Retina (tissue), 1 donor: Measurements from ENCODE around the gene PASD1.
"Not testable (repeated sequence)": the region's sequence is repeated elsewhere in the genome, so short reads cannot be mapped to it uniquely, and the experiment has no call there.

Source experiments
- DNase-seq: peaks from one replicate; pipeline ENCODE4 v3.0.0-alpha.2; 2016

PASD1 gene

DNA sequence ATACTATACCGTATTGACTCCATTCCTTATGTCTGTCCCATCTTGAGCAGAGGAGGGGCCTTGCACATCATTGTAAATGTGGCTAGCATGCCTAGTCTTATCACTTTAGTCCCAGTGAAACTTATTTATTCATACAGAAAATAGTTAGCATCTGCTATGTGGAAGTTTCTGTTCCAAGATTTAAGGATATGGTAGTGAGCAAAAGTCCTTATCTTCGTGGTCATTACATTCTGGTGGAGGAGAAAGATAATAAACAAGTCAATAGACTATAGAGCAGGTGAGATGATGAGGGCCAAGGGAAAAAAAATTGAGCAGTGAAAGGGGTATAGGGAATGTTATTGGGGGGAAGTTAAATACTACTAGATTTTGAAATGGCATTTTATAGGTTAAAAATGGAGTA lies 68.3 kb downstream of the PASD1 start:
- DNase-seq = no peak

DNA sequence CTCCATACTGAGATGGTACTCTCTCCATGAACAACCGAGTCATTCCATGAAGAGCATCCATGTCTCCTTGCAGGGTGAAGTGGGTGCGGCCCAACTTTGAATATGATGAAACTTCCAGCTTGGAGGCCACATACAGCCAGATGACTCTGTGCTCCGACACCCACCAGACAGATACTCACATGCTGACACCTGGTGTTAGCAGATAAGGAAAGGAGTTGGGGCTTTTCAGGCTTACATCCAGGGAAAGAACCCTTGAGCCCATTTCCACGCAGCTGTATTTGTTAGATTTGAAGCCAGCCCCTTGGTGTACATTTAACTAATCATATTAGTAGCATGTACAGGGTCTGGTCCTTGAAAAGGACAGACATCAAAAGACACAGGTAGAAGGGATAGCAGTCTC lies 69.7 kb downstream of the PASD1 start:
- DNase-seq = no peak

DNA sequence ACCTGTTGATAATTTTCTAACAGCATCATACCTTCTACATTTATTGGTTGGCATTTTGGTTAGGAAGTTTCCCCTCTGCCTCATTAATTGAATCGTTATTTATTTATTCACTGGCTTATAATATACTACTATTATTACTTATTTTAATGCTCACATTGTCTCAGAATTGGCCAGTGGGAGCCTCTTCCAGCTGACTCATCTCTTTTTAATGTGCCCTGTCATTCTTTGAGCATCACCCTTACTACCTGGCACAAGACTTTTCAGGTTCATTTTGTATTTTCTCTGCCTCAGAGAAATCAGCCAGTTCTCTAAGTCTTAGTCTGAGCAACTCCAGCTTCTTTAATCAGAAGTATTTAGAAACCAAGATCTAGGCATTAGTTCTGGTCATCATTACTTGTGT lies 71.5 kb downstream of the PASD1 start:
- DNase-seq = no peak

- no peak for DNase-seq
Observed at GRCh38 chrX:151641564-151641963, 78.1 kb downstream of the PASD1 start.

- DNase-seq = no peak
Observed at GRCh38 chrX:151675121-151675746, 111.8 kb downstream of the PASD1 start.

DNA sequence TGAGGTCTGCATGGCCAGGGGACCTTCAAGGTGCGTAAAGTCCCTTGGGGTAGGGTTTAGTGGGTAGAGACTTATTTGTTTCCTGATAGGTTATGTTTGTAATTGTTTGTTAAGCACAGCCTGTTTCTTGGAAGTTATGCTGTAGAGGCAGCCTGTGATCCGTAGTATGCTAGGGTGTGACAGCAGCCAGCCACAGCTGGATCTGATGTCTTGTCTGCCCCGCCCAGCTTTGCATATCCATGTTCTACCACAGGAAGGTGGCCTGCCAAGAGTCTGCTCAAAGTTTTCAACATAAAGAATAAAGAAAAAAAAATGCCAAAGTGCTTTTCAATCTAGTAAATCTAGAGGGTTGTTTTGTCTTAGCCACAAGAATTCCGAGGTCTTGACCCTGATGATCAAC lies 112.7 kb downstream of the PASD1 start:
- DNase-seq = no peak

GRCh38 chrX:151679798-151680402 lies 116.4 kb downstream of the PASD1 start:
- no peak for DNase-seq

- peak; percentile 59 for DNase-seq
Observed at GRCh38 chrX:151680805-151681204, 117.3 kb downstream of the PASD1 start.

DNA sequence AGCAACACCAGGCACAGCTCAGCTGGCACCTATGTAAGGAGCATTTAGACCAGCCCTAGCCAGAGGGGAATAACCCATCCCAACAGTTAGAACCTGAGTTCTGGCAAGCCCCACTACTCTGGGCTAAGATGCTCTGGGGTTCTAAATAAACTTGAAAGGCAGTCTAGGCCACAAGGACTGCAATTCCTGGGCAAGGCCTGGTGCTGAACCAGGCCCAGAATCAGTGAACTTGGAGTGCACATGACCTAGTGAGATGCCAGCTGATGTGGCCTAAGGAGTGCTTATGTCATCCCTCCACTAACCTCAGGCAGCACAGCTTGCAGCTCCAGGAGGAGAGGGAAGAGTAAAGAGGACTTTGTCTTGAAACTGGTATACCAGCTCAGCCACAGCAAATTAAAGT lies 124.2 kb downstream of the PASD1 start:
- DNase-seq = no peak

- no peak for DNase-seq
Observed at GRCh38 chrX:151688695-151689094, 125.2 kb downstream of the PASD1 start.

GRCh38 chrX:151692825-151693224 lies 129.3 kb downstream of the PASD1 start:
- DNase-seq = no peak

DNA sequence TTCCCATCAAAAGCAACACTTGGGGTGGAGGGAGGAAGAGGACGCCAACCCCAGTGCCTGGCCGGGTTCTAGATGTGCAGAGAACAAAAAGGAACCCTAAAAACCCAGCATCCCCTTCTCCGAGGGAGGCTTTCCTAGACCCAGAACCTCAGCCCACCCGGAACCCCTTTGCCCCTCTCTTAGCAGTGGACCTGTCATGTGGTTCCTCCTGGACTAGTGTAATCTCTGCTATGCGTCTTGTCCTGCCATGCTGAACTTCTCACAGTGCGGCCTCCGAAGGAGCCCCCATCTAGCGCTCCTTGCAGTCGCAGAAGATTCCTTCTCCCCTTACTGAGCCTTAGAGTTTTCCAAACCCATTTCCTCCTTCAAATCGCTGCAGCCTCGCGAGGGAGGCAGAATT lies 130.6 kb downstream of the PASD1 start:
- DNase-seq = peak; percentile 20

- DNase-seq = peak; percentile 44
Observed at GRCh38 chrX:151694661-151695582, 131.4 kb downstream of the PASD1 start, which contains the start of gene PRRG3. Gene PRRG3 (plus strand): TSS chrX:151695458. CDS start chrX:151698815, 3,357 bp downstream.

DNA sequence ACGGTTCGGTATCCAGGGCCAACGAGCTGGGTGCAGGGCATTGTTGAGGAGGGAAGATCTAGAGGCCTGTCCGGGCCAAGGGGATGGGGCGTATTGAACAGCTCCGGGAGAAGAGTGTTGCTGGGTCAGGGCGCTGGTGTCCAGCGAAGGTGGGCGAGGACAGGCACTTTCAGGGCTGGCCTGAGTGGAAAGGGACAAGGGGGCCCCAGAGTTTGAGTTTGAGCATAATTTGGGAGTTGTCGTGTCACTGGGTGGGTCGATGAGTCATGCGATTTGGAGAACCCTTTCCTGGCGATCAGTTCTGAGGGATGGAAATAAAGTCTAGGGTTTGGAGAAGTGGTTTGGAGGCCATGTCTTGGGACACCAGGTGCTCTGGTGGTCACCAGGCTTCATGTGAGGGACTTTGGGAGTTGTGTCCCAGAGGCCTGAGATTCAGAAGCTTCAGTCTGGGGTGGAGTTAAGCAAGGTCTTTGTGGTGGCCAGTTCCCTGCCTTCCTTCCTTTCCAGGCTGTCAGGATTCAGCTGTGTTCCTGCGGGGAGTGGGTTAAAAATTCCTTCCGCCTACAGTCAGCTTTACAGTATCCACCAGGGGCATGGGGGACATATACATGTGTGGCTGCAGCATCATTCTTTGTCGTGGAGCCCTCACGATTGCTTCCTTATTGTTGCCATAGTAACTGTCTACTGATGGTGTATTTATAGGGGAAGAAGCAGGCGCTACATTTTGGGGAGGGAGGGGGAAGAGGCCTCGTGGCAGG lies 132.3 kb downstream of the PASD1 start:
- DNase-seq = peak; percentile 56

- not testable (repeated sequence) for DNase-seq
Observed at GRCh38 chrX:151697082-151697481, 133.6 kb downstream of the PASD1 start.

GRCh38 chrX:151697522-151697921 lies 134.0 kb downstream of the PASD1 start:
- no peak for DNase-seq

DNA sequence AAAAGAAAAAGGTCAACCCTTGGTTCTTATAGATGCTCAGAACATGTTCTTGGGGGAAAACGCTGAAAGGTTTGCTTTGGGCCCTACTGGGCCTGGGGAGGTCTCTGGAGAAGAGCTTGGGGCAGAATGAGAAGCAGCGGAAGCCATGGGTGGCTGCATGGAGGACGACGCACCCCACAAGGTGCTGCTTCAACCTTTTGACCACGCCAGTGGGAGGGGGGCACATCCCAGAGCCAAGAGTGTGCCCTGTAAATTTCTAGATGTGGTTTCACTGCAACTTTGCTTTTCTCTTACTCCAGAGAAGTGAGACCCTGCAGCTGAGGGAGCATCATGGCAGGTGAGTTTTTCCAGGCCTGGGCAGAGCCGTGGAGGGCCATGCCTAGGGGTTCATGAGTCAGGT lies 135.0 kb downstream of the PASD1 start:
- DNase-seq = no peak

DNA sequence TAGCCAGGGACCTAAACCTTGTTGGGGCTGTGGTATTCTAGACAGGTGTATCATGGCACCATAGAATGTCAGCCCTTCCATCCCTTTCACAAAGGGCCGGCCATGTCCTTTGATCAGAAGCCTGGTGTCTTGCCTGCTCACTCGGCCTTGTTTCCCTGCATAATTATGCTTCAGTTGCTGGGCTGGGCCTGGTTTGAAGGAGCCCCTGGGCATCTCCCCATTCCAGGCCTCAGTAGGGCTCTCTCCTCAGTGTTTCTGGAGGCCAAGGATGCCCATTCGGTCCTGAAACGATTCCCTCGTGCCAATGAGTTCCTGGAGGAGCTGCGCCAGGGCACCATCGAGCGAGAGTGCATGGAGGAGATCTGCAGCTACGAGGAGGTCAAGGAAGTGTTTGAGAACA lies 136.3 kb downstream of the PASD1 start:
- DNase-seq = no peak

GRCh38 chrX:151700581-151700980 lies 137.1 kb downstream of the PASD1 start:
- no peak for DNase-seq

DNA sequence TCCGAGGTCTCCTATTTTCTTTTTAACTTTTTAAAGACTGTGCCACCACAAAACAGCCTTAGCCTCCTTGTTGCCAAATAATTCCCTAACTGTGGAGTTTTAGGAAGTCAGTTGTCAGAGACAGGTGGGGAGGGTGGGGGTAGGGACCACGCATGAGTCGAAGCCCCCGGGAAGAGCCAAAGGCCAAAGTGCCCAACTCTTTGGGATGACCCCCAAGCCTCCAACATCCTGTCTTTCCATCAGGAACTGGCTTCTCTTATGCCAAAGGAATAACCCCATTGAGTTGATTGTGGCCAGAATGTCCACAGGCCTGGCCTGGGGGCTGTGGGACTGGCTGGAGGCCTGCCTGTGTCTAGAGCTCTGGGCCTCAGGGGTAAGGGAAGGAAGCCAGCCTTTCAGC lies 137.6 kb downstream of the PASD1 start:
- no peak for DNase-seq

DNA sequence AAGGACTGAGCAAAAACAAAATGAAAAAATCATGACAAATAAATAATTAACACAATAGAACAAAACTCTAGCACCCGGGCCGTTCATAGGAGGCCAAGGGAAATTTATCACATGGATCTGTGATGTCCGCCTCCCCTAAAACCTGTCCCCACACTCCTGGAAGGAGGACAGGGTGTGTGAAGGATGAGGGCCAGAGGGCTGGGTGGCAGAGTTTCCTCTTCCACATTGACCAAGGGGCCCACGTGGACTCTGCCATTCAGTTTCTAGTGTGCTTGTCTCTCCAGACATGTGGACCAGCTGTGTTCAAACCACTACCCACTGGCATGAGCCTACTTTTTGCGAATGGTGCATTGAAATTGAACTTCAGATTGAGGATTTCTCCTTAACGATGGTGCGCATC lies 138.1 kb downstream of the PASD1 start:
- no peak for DNase-seq

DNA sequence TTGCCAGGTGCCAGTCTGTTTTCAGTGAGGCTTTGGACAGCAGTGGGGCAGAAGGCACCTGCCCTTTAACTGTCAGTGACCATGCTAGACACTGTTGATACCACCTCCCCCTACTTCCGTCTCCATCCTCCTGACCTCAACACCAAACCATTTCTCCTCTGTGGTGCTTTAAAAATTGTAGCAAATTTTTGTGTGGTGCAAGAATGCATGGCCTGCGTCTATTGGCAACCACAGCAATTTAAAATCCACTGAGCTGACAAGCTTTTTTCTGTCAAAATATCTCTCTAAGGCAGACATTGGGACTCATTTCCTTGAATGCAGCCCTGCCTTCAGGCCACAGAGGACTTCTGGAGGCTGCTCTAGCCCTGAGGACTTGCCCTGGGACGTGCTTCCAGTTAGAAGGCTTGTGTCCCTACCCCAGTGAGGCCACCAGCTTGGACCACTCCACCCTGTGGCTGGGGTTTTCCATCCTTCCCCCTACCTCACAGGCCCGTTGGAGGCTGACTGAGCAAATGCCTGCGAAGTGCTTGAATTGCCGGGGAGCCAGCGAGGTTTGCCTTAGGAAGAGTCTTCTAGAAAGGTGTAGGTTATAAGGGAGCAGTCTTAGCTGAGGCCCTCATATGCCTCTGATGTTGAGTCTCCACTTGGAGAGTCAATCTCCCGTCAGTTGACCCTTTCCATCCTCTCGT lies 138.7 kb downstream of the PASD1 start:
- no peak for DNase-seq
